Heart right ventricle (tissue), 16 donors: ENCODE measurements around the gene FAM131C. TPM values are rescaled to one million over a fixed set of nuclear protein-coding genes. Genes with fewer than 3 reads are reported as not detected.
"Not testable (repeated sequence)": the region's sequence is repeated elsewhere in the genome, so short reads cannot be mapped to it uniquely, and the experiment has no call there.

Source experiments
- ATAC-seq, 8 donors: fragments of 200-7000 bp; cut with Tn5 transposase; one replicate each; pipeline ENCODE4 v1.9.1; 2020; ENCODE audit warnings: mild to moderate bottlenecking in 8 of 8, moderate library complexity in 8 of 8, moderate number of reproducible peaks in 1 of 8
- DNase-seq, 2 donors: peaks; one replicate each; pipeline ENCODE4 v3.0.0-alpha.2; 2020
- H3K27ac ChIP-seq, 10 donors: fragments of 200-600 bp; sonication (generic) in 2 of 10; one replicate each; pipeline versions ENCODE4 v1.5.0 to v1.8.0; 2020 to 2022; ENCODE audit warnings: mild to moderate bottlenecking in 3 of 10
- H3K27me3 ChIP-seq, 7 donors: fragments of 200-600 bp; one replicate each; pipeline ENCODE4 v1.8.0; 2021 to 2022; ENCODE audit warnings: mild to moderate bottlenecking in 2 of 7
- H3K36me3 ChIP-seq, 9 donors: fragments of 200-600 bp; sonication (generic) in 1 of 9; one replicate each; pipeline versions ENCODE4 v1.5.0 to v1.8.0; 2020 to 2022; ENCODE audit warnings: mild to moderate bottlenecking in 2 of 9
- H3K4me1 ChIP-seq, 9 donors: fragments of 200-600 bp; sonication (generic) in 1 of 9; one replicate each; pipeline versions ENCODE4 v1.5.0 to v1.8.0; 2020 to 2022; ENCODE audit warnings: mild to moderate bottlenecking in 4 of 9
- H3K4me3 ChIP-seq, 10 donors: fragments of 200-600 bp; sonication (generic) in 2 of 10; one replicate each; pipeline versions ENCODE4 v1.5.0 to v1.8.0; 2020 to 2022; ENCODE audit warnings: mild to moderate bottlenecking in 7 of 10, moderate library complexity in 2 of 10
- H3K9me3 ChIP-seq, 11 donors: fragments of 200-600 bp in 10 of 11; sonication (generic) in 2 of 11; one replicate each; pipeline versions ENCODE4 v1.5.0 to v1.8.0; 2013 to 2022; ENCODE audit warnings: mild to moderate bottlenecking in 2 of 11, control low read depth in 1 of 11, moderate library complexity in 1 of 11
- CTCF ChIP-seq, 9 donors: fragments of 200-600 bp; sonication (generic) in 2 of 9; IDR thresholded peaks; one replicate each; pipeline versions ENCODE4 v1.5.0 to v1.8.0; 2021 to 2022; ENCODE audit warnings: antibody characterized with exemption in 9 of 9, mild to moderate bottlenecking in 5 of 9, moderate library complexity in 1 of 9
- WGBS, 2 donors: extraction: QIAGEN DNeasy Blood & Tissue Kit; methylation state at CpG; one replicate each; pipeline ENCODE4 v1.1.7; 2013; ENCODE audit warnings: inconsistent platforms in 1 of 2; 5-methylcytosine and 5-hydroxymethylcytosine counted together
- intact Hi-C, 10 donors: fragments of 100-400 bp; cut with DNase I; formaldehyde crosslinking; loops; one replicate each; pipeline versions ENCODE4 v1.11.1 to v1.14.2; 2022
- polyA plus RNA-seq, 2 donors: library from polyadenylated mRNA; stranded (reverse); fragments of 200-250 nt; gene quantifications; one replicate each; pipeline ENCODE4 v1.2.3, GENCODE V29; 2013
- total RNA-seq, 10 donors: library from RNA; stranded (reverse); fragmentation: NEBNext Ultra II Directional in 3 of 10; extraction: Animal tissue kit (Norgen Biotek cat#: 25700) in 3 of 10; gene quantifications; one replicate each; pipeline versions ENCODE4 v1.2.1 to v1.2.4, GENCODE V29; 2021 to 2023
- donor health status: Arrhythmogenic right ventricular cardiomyopathy.
- donor health status: ischemic (EF 13 %, LVEDD 7.1; RV severe dilation, severe dysfunction).
- donor health status: healthy with polysubstance abuse.
- donor health status: DM: no; HTN: yes; CAD: no.
- donor health status: DM: no; HTN: no; CAD: no.
- donor health status: ischemic (EF 25% LVEDD 6.9; RV normal size, moderate dysfunction).
- donor health status: ischemic (EF 25% LVEDD 5.7; RV mildly dilated, moderate dysfunction).
- donor health status: healthy.
- donor health status: DM: yes; HTN: yes; CAD: no.
- donor health status: Ischemic cardiomyopathy.
- donor health status: ischemic (EF 35%, LVEDD 5.7; RV mildly dilated, moderate dysfunction).
- donor health status: nonischemic (EF 11% LVEDD 7.7; RV severe dilation, severe dysfunction).
- donor health status: DM: yes; HTN: yes; CAD: no.
- donor health status: PGD.
- donor health status: ischemic (EF 29% LVEDD 5.4; RV normal size, mild dysfunction).
- donor health status: nonischemic (EF 23%, LVEDD 6.1; RV moderate dilation, normal function).

Gene FAM131C
- total and polyA plus RNA-seq, 12 donors, result 0.72 to 11.8 (median 2.4) TPM

GRCh38 chr1:16021681-16022080 is 51.8 kb downstream of the FAM131C start, which contains the start of gene CLCNKA:
Gene CLCNKA (plus strand): TSS chr1:16022036. CDS start chr1:16022620, 584 bp downstream.
- peaks cover 7 to 50% (median 26%) of the 10 kb centered on the region in 9 donors for H3K4me1 ChIP-seq
- no peak for ATAC-seq
- H3K4me3 ChIP-seq, result no peak within 1 kb of the TSS
- no peak for DNase-seq
- peaks cover 0 to 9% (median 0%) of the 10 kb centered on the region in 7 donors for H3K27me3 ChIP-seq
- no peaks in the 10 kb centered on the region for H3K9me3 ChIP-seq
- no peak for TF ChIP-seq CTCF (IDR thresholded peaks at IDR 0.05)
- intact Hi-C loops, result no loop called here
- H3K27ac ChIP-seq, result peak within 1 kb of the TSS in 6 of 10 donors; percentile 30 to 99 (median 76)
- WGBS, 2 donors, result 47 to 53% methylated on average over 6 of the region's 6 CpGs
- H3K36me3 ChIP-seq, result peaks cover 0 to 6% (median 0%) of the 10 kb centered on the region in 9 donors

GRCh38 chr1:16020878-16021277 is 52.6 kb downstream of the FAM131C start:
- intact Hi-C loops, DNase-seq: not testable (repeated sequence)

GRCh38 chr1:16020325-16020724 is 53.1 kb downstream of the FAM131C start:
- Histone ChIP-seq H3K4me1 (peaks cover 5 to 49% (median 26%) of the 10 kb centered on the region in 9 donors), H3K27ac (peak overlapping the region; percentile 86 to 99 (median 96)), H3K36me3 (peaks cover 0 to 17% (median 0%) of the 10 kb centered on the region in 9 donors), H3K27me3 (no peaks in the 10 kb centered on the region), H3K4me3 (no peak overlapping the region), H3K9me3 (no peaks in the 10 kb centered on the region)
- DNase-seq, result no peak
- no peak for TF ChIP-seq CTCF (IDR thresholded peaks at IDR 0.05)
- intact Hi-C loops, result no loop called here
- ATAC-seq, result peak in 2 of 8 donors; percentile 4 to 6
- WGBS, 2 donors, result 51 to 61% methylated on average over 6 of the region's 6 CpGs

More at GRCh38 chr1:16020878-16021277, 52.6 kb downstream of the FAM131C start:
- H3K27me3 ChIP-seq, ATAC-seq, H3K4me3 ChIP-seq, H3K9me3 ChIP-seq: not testable (repeated sequence)
- H3K4me1 ChIP-seq, result peaks cover 5 to 49% (median 26%) of the 10 kb centered on the region in 9 donors
- H3K36me3 ChIP-seq, result peaks cover 0 to 13% (median 0%) of the 10 kb centered on the region in 9 donors
- 80 to 83% methylated on average over 8 to 9 of the region's 9 CpGs for WGBS, 2 donors
- H3K27ac ChIP-seq, result peak overlapping the region in 8 of 10 donors; percentile 30 to 99 (median 95)

GRCh38 chr1:16019644-16020277 is 53.7 kb downstream of the FAM131C start:
- peaks cover 0 to 17% (median 0%) of the 10 kb centered on the region in 9 donors for H3K36me3 ChIP-seq
- intact Hi-C loops, result no loop called here
- WGBS, 2 donors, result 44 to 63% methylated on average over 9 of the region's 9 CpGs
- no peak for TF ChIP-seq CTCF (IDR thresholded peaks at IDR 0.05)
- DNase-seq (peak; percentile 75 to 78), ATAC-seq (peak in 5 of 8 donors; percentile 26 to 54 (median 39))
- peak overlapping the region in 1 of 10 donors; percentile 59 for H3K4me3 ChIP-seq
- H3K4me1 ChIP-seq, result peaks cover 5 to 52% (median 26%) of the 10 kb centered on the region in 9 donors
- peak overlapping the region; percentile 86 to 99 (median 96) for H3K27ac ChIP-seq
- no peaks in the 10 kb centered on the region for H3K27me3 ChIP-seq
- no peaks in the 10 kb centered on the region for H3K9me3 ChIP-seq
